ENCODE results near the gene CD38.

CD38 gene

GRCh38 chr4:15765391-15765790, 12.7 kb upstream of the CD38 start:
- DNase-seq = no peak

DNA sequence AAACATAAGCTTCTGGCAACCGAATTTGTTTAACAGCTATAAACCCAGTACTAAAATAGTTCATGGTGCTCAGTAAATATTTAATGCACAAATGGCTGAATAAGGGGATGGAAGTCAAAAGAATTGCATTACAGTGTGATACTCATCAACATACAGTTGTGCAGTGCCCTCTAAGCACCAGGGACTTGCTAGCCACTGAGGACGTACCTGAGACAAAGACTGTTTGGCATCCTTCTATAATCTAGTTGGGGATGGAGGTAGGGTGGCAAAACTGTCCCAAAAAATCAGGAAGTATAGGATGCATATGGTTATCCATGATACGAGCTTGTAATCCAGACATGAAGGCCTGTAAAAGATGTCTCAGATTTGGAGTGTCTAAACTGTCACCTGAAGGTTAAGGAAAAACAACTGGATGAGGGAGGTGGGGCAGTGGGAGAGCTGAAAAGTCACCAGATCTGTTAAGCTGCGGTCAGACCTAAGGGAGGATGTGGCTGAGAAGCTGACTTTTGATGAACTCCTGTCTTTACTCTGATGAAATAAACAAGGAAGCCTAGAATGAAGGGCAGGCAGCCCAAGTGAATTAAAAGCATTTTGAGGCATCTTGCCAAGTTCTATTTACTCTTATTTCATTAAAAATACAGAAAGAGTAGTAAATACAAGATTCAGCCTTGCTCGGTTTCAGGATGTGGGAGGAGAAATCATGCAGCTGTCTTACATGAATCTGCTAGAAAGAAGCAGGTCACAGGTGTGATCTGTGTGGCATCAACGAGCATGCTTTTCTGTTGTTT, 12.0 kb upstream of the CD38 start:
- DNase-seq = no peak

DNA sequence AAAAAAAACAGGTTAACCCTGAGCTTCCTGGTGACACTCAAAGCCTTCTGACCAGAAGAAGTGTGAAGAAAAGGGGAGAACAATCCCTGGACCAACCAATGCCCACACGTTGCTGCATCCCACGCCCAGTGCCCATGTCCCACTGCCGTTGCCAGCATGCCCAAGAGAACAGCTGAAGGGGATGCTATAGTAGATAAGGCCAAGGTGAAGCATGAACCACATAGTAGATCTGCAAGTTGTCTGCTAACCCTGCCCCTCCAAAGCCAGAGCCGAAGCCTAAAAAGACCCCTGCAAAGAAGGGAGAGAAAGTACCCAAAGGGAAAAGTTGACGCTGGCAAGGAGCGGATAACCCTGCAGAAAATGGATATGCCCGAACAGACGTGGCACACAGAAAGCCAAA, 11.3 kb upstream of the CD38 start:
- no peak for DNase-seq

- DNase-seq = no peak
Observed at GRCh38 chr4:15769202-15769601, 8.9 kb upstream of the CD38 start.

- no peak for DNase-seq
Observed at GRCh38 chr4:15771216-15772058, 6.7 kb upstream of the CD38 start.

GRCh38 chr4:15774020-15774420, 4.1 kb upstream of the CD38 start:
- no peak for DNase-seq

DNA sequence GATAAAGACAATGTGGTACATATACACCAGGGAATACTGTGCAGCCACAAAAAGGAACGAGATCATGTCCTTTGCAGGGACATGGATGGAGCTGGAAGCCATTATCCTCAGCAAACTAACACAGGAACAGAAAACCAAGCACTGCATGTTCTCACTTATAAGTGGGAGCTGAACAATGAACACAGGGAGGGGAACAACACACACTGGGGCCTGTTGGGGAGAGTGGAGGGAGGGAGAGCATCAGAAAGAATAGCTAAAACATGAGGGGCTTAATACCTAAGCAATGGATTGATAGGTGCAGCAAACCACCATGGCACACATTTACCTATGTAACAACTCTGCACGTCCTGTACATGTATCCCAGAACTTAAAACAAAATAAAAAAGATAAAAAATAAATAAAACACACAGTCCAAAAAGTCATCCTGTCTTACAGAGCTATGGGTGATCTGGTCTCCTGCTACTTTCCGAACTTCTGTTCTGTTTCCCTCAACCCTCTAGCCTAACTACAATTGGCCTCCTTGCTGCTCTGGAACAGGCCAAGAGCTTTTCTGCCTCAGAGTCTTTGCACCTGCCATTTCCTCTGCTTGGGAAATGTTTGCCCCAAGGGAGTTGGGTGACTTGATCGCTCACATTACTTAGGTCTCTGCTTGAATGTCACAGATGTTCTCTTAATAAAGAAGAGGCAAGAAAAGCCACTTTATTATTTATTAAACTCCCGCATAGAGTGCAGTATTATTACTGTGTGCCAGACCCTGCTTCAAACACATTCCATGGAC, 1.1 kb upstream of the CD38 start:
- DNase-seq = no peak

- no peak for DNase-seq
Observed at GRCh38 chr4:15777697-15778288, 335 bp upstream of the CD38 start.

DNA sequence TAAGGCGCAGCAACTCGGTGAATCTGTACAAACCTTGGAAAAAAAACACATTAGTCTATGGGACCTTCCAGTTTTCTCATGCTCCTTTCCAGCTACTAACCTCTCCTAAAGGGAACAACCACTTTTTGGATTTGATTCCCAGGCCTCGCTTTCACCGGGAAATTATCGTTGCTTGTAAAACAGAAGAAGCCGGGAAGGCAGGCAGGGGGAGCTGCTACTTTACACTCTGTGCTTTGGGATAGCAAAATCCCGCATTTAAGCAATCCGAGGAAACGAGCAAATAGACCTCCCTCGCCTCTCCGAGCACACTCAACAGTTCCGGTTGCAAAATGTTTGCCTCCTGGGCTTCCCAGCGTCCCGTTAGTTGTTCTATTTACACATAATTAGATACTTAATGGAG, 1.2 kb downstream of the CD38 start:
- DNase-seq = no peak

DNA sequence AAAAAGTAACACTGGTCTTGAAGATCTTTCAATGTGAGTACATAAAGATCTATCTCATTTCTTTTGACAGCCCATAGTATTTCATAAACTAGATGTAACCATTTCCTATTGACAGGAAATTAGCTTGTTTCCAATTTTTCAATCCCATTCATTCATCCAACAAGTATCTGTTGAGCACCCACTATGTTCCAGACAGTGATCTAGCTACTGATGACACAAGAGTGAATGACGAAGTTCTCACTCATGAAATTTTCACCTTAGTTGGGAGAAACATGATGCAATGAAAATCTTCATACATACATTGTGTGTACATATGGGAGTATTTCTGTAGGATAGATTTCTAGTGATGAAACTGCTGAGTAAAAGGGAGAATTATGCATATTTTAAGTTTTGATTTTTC, 1.7 kb downstream of the CD38 start:
- DNase-seq = no peak

GRCh38 chr4:15781427-15782095, 3.4 kb downstream of the CD38 start:
- no peak for DNase-seq

- DNase-seq = no peak
Observed at GRCh38 chr4:15783676-15784075, 5.5 kb downstream of the CD38 start.

DNA sequence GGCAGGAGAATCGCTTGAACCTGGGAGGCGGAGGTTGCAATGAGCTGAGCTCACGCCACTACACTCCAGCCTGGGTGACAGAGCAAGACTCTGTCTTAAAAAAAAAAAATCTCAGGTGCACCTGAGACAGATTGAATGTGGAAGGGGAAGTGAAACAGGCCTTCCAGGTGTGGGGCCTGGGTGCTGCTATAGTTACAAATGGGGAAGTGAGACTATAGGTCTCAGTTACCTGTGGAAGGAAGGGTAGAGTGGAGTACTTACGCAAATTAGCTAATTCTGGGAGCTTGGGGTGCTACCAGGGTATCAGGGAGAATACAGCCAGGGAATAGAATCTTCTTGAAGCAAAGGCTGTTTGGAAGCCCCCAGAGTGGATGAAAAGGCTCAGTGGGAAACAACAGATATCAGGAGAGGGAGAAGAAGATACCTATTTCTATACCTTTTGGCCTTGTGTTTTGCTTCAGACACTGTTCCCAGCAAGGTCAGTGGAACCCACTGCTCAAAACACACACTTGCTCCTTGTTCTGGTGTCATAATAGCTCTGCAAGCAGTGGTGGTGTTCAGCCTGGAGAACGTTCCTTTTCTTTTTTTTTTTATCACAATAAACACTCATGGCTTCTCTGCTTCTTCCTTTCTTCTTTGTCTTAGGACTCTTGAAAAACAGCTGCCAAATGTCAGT, 7.0 kb downstream of the CD38 start:
- DNase-seq = no peak

DNA sequence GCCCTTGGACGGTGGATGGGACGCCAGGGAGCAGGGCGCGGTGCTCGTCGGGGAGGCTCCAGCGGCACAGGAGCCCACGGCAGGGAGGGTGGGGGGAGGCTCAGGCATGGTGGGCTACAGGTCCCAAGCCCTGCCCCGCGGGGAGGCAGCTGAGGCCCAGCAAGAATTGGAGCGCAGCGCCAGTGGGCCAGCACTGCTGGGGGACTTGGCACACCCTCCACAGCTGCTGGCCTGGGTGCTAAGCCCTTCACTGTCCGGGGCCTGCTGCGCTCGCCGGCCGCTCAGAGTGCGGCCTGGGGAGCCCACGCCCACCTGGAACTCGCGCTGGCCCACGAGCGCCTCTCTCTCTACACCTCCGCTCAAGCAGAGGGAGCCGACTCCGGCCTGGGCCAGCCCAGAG, 8.6 kb downstream of the CD38 start:
- no peak for DNase-seq

GRCh38 chr4:15792974-15793373, 14.8 kb downstream of the CD38 start:
- no peak for DNase-seq

- DNase-seq = no peak
Observed at GRCh38 chr4:15793506-15794363, 15.6 kb downstream of the CD38 start.

GRCh38 chr4:15794426-15794825, 16.3 kb downstream of the CD38 start:
- DNase-seq = no peak

DNA sequence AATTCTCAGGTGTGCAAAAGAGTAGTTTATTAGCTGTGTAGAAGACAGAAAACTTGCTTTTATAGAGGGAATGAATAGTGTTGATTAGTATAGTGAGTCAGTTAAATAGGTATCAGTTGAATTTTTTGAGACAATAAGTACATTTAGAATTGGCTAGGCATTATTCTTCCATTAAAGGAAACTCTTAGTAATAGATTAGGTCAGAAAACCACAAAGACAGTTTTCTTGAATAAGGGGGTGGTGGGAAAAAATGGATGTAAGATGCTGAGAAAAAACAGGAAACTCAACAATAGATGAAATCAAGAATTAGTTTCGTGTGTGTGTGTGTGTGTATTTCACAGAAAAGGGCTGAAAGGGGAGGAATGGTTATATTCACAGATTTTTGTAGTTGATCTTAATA, 16.8 kb downstream of the CD38 start:
- no peak for DNase-seq

- DNase-seq = no peak
Observed at GRCh38 chr4:15797320-15797719, 19.2 kb downstream of the CD38 start.

GRCh38 chr4:15799141-15799540, 21.0 kb downstream of the CD38 start:
- no peak for DNase-seq

DNA sequence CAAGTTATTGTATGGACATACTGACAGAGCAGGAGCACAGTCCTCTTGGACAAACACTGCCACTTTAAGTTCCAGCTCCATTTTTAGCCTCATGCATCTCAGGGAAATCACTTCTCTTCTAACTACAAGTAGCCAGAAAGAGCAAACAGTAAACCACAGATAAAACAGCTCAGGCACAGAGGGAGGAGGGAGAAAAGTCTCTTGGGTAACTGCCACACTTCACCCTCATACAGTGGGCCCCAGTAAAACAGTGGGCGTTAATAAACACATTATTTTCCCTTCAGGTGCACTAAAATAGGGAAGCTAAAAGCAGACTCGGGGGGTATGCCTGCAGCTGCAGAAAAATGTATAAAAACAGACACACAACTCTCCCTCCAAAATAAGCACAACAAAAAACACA, 21.6 kb downstream of the CD38 start:
- no peak for DNase-seq

Data from COR-L47 (cell line).